GM12892 (cell line): ENCODE results near the gene KIF26B.

Source experiments
- POLR2A ChIP-seq: IDR thresholded peaks from 2 replicates; pipeline ENCODE4 v1.6.1; 2011; ENCODE audit warnings: low read depth, low read length, control low read depth
- POLR2AphosphoS5 ChIP-seq: IDR thresholded peaks from 2 replicates; pipeline ENCODE4 v1.6.1; 2011; ENCODE audit warnings: low read depth, low read length, control low read depth
- TAF1 ChIP-seq: IDR thresholded peaks from 2 replicates; pipeline ENCODE4 v1.6.1; 2011; ENCODE audit warnings: low read depth, mild to moderate bottlenecking, control low read depth, low read length, borderline replicate concordance

DNA sequence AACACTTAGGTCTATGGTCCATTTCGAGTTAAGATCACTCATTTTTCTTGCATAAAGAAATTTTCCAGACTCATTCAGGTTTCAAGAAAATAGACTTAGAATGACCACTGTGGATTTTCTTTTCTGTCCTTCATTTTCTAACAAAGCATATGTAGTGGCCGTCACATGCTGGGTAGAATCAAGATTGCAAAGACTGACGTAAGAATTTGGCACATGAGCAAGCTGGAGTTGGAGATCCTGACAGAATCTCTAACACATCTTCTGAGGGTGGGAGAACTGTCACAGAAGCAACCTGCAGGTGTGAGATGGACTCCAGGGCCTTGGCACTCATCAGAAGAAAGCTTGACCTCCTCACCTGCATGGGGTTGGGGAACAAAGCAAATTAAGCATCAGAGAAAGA, 28.6 kb downstream of the KIF26B start:
- no peak for TF ChIP-seq POLR2A
- no peak for TF ChIP-seq TAF1
- TF ChIP-seq POLR2AphosphoS5, result no peak
